Stimulated activated CD8-positive, alpha-beta memory T cell treated with anti-CD3 and anti-CD28 coated beads, Interleukin-4, amount 100 ng/mL, for 1 hour (primary cell): ENCODE results near the gene ZFHX3.

ENCODE experiments used
- DNase-seq, 2 donors: peaks; one replicate each; pipeline ENCODE4 v3.0.0-alpha.2; 2020; ENCODE audit warnings: low read depth in 2 of 2, low spot score in 1 of 2

ZFHX3 gene

DNA sequence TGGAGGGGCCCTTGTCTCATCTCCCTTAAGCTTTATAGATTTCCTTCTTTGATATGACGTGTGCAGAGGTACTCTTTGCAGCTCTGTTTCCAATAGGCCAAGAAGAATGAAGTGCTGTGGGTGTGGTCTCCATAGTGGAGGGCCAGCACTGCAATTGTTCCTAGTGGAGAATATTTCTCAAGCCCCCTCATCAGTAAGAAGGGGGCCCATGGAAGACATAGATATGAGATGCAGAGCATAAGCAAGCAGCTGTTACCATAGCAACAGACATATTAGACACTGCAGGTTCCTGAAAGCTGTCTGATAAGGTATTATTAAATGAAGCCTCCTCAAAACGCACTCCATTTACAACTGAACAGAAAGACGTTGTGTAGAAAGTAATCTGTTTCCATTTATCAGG lies 240.7 kb downstream of the ZFHX3 start:
- no peak for DNase-seq

- no peak for DNase-seq
These were observed 242.4 kb downstream of the ZFHX3 start for GRCh38 chr16:72805486-72805885.

- no peak for DNase-seq
These were observed 247.3 kb downstream of the ZFHX3 start for GRCh38 chr16:72800524-72801161.

GRCh38 chr16:72798264-72798663 lies 249.7 kb downstream of the ZFHX3 start:
- no peak for DNase-seq

DNA sequence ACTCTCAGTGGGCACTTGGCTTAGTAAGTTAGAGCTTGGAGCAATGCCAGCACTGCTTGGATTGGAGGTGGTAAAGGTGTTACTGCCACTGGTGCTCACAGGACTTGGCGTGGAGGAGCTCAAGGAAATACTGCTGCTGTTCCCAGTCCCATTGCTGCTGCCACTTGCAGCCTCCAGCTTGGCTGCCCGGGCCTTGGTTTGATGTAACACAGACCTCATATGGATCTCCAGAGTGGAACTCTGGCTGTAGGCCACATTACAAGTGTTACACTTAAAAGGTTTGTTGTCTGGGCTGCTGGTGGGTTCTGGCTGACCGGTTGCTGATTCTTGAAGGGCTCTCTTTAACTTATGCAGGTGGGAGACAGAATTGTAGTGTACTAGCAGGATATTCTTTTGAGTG lies 250.3 kb downstream of the ZFHX3 start:
- no peak for DNase-seq

- DNase-seq, result no peak
These were observed 251.7 kb downstream of the ZFHX3 start for GRCh38 chr16:72796222-72796621.

DNA sequence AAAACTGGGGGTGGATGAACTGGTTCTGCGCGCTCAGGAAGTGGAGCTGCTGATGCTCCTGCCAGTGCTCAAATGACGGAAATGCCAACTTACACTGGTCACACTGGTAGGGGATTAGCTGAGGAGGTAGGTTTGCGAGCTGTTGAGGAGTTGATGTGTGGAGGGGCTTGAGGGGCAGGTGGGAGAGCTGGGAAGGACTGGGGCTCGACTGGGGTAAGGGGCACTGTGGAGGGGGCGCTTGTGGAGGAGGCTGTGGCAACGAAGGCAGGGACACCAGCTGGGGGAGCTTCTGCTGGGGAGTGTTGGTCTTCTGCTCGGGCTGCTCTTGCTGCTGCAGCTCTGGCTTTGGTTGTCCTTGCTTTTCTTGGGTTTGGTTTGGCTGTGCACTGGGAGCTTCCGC lies 252.9 kb downstream of the ZFHX3 start:
- DNase-seq, result no peak

GRCh38 chr16:72794319-72794718 lies 253.6 kb downstream of the ZFHX3 start:
- DNase-seq, result no peak

DNA sequence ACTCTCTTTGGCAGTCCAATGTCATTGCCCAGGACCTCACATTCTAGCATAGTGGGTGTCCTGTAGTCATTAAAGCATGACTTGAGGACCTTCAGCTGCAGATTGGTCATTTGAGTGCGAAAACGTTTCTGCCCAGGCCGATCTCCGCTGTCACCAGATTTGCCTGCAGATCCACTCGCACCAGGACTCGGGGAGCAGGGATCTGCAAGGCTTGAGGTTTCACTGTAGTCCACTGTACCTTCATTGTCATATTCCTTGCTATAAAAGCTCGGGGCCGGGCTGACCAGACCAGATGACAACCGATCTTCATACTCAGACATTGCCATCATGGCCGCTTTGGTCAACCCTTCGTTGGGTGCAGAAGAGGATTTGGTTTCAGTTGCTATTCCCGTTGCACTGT lies 254.2 kb downstream of the ZFHX3 start:
- DNase-seq, result no peak

GRCh38 chr16:72793017-72793416 lies 254.9 kb downstream of the ZFHX3 start:
- DNase-seq, result no peak

DNA sequence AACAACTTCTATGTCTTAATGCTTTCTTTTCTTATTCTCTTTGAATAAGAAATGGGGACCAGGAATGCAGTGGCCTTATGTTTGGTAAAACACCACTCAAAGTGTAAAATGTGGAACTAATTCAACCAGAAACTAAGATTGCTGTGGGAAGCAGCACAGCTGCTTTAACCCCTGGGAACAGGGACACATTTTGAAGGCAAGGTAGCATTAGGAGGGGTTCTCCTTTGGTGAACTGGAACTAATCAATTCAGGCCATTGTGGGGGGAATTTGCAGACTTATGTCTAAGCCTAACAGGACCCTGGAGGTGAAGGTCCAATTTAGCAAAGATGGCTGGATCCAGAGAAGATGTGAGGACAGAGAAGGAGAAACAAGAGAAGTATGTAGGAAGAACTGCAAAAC lies 256.1 kb downstream of the ZFHX3 start:
- DNase-seq, result no peak

GRCh38 chr16:72789921-72790320 lies 258.0 kb downstream of the ZFHX3 start:
- DNase-seq, result no peak

DNA sequence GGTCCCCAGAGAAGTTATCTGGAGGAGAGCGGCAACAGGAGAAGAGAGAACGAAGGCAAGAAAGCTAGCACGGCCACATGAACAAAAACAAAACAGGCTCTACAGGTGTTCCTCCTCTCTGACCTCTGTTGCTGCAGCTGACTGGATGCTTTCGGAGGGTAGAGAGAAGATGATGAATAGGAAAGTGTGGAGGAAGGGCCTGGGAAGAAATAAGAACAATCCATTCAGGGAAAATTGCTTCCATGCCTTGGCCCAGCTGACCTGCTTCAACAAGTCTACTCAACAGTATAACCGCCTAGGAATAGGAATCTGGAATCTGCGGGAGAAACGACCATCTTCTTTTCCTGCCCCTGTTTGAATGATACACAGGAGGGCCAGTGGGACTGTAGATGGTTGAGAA lies 258.5 kb downstream of the ZFHX3 start:
- DNase-seq, result no peak

DNA sequence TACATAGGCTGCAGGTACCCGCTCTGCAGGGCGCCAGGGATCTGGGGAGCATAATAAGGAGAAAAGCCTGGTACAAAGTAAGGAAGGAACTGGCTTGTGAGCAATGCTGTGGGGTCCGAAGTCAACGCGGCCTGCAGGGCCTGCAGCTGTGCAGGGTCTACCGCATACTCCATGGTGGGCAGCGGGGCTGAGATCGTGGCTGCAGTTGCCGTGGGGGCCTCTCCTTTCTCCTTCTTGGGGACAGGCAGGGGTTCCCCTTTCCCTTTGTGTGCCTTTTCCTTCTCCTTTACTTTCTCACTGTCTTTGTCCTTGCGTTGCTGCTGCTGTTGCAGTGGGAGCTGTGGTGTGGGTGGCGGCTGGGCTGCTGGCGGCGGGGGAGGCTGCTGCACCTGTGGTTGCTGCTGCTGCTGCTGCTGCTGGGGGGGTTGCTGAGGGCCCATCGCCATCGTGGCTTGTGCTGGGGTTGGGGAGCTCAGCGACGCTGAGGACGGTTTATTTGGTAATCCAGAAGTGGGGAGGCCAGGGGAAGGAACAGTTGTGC lies 259.6 kb downstream of the ZFHX3 start:
- no peak for DNase-seq

- DNase-seq, result peak; percentile 13 to 42
These were observed 260.2 kb downstream of the ZFHX3 start for GRCh38 chr16:72787514-72788268.

- DNase-seq, result no peak
These were observed 260.8 kb downstream of the ZFHX3 start for GRCh38 chr16:72787130-72787513.

DNA sequence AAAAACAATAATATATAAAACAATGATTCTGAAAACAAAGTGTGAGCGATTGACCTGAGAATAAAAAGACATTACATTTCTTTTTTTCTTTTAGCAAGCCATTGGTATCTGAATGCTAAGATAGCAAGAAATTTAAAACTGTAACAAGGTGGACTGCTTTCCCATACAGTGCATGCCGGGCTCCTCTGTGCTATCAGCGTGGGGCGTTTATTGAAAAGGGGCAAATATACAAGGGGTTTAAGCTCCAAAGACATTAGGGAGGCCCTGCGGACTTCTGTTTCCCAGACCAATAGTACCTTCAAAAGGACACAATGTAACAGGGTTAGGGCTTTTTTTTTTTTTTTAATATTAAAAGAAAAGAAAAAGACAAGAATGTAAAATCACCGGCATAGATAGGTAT lies 261.3 kb downstream of the ZFHX3 start:
- no peak for DNase-seq

- no peak for DNase-seq
These were observed 262.0 kb downstream of the ZFHX3 start for GRCh38 chr16:72785886-72786285.

DNA sequence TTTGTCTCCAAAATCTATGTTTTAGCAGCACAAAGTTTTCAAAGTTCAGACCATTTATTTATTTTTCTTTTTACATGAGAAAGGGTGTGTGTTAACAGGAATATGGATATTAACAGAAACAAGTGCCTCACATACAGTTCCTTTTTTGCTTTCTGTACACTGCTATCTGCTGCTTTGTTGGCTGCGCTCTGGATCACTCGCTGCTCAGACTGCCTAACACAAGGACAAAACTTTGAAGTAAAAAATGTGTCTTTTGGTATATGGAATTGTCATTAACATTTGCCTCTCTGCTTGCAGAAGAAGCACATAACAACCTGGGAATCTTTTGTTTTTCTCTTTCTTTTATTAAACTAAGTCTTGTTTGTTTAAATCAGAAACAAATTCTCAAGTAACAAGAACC lies 262.8 kb downstream of the ZFHX3 start:
- DNase-seq, result no peak

DNA sequence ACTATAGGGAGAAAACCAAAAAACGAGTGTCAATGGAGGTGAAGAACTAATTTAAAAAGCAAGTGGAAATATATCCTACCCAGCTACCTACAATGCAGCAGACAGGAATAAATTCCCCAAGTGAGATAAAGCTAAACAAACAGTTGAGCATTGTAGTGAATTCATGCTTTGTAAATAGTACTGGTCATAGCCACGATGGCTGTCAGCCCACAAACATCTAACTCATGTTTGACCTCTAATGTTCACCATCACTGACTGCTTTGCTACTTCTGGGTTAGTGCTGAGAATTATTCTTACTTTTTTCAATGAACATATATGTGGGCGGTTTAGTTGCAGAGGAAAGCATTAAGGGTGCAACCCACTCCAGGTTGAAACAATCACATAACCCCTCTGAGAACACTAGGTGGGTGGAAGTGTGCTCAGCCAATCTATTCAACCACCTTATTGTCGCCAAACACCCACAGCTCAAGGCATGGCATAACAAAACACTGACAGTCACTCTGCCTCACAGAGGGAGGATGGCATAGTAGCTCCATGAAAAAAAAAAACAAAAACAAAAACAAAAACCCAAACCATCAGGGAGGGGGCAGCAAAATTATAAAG lies 264.1 kb downstream of the ZFHX3 start:
- no peak for DNase-seq

DNA sequence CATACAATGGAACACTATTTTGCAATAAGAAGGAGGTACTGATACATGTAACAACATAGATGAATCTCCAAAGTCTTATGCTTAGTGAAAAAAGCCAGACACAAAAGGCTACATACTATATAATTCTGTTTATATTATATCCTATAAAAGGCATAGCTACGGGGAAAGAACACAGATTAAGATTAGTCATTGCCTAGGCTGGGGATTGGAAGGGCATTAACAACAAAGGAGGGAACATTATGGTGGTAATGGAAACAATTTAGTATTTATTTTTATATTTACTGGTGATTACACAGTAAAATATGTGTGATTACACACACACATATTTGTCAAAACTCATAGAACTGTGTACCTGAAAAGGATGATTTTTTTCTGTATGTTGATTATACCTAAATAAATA lies 278.1 kb downstream of the ZFHX3 start:
- no peak for DNase-seq

DNA sequence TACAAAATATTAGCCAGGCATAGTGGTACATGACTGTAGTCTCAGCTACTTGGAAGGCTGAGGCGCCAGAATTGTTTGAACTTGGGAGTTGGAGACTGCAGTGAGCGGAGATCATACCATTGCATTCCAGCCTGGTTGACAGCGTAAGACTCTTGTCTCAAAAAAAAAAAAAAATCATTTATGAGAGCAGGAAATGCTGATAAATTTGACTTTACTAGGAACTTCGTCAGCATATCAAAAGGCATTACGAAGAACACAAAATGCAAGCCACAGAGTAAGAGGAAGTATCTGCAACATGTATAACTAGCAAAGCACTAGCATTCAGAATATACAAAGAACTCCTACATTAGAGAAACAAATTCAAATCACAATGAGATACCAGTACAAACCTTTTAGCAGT lies 279.3 kb downstream of the ZFHX3 start:
- no peak for DNase-seq
